ENCODE measurements around the gene IDH3A.

IDH3A gene

GRCh38 chr15:78110916-78111475 is 38.2 kb upstream of the IDH3A start:
- H3K9me3 Mint-ChIP-seq: no peaks in the 10 kb centered on the region
- no peak for DNase-seq
- H3K27me3 Mint-ChIP-seq: no peaks in the 10 kb centered on the region
- peaks cover 16% of the 10 kb centered on the region for H3K4me1 Mint-ChIP-seq (ENCODE audit: low read depth)
- H3K4me3 Mint-ChIP-seq: no peak overlapping the region
- H3K27ac Mint-ChIP-seq: no peak overlapping the region
- H3K36me3 Mint-ChIP-seq (ENCODE audit: low read depth): no peaks in the 10 kb centered on the region

GRCh38 chr15:78111788-78112187 is 37.4 kb upstream of the IDH3A start:
- Mint-ChIP-seq H3K4me1 (ENCODE audit: low read depth) (peaks cover 9% of the 10 kb centered on the region), H3K9me3 (no peaks in the 10 kb centered on the region), H3K27me3 (no peaks in the 10 kb centered on the region)

DNA sequence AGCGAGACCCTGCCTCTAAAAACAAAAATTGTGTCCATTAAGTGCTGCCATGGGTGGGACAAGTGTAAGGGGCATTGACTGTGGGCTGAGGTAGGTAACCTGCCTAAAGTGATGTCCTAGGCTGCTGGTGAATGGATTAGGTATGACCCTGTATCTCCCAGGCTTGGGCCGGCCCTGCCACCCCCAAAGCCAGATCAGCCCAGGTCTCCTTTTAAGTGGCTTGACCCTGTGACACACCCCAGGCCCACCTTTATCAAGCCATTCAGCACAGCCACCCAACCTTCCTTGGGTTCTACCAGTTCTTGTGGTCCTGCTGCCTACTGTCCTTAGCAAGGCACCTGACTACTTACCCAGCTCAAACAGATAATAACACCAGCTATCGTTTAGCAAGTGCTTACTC is 36.6 kb upstream of the IDH3A start:
- no peak for DNase-seq
- H3K4me3 Mint-ChIP-seq: no peak overlapping the region
- no peaks in the 10 kb centered on the region for H3K36me3 Mint-ChIP-seq (ENCODE audit: low read depth)
- no peak overlapping the region for H3K27ac Mint-ChIP-seq
- H3K9me3 Mint-ChIP-seq: no peaks in the 10 kb centered on the region
- no peaks in the 10 kb centered on the region for H3K27me3 Mint-ChIP-seq
- peaks cover 8% of the 10 kb centered on the region for H3K4me1 Mint-ChIP-seq (ENCODE audit: low read depth)

More at GRCh38 chr15:78111788-78112187, 37.4 kb upstream of the IDH3A start:
- no peak for DNase-seq
- Mint-ChIP-seq H3K36me3 (ENCODE audit: low read depth) (no peaks in the 10 kb centered on the region), H3K27ac (no peak overlapping the region), H3K4me3 (no peak overlapping the region)

DNA sequence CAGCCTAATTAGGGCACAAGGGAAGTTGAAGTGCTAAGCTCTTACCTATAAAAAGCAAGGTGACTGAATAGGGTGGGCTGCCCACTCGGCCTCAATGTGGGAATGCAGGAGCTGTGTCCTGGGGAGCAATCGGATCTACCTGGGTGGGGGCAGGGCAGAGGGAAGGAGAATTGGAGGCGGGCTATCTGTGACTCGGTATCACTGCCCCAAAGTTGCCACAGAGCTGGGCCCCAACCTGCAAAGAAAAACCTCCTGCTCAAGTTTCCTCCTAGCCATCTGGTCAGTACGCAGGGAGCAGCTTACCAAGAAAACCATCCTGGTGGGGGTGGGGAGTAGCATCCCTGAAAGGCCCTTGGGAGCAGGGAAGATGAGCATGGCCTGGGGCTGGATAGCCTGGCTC is 28.6 kb upstream of the IDH3A start:
- H3K4me3 Mint-ChIP-seq: no peak overlapping the region
- no peak for DNase-seq
- no peaks in the 10 kb centered on the region for H3K27me3 Mint-ChIP-seq
- no peaks in the 10 kb centered on the region for H3K36me3 Mint-ChIP-seq (ENCODE audit: low read depth)
- H3K4me1 Mint-ChIP-seq (ENCODE audit: low read depth): no peaks in the 10 kb centered on the region
- H3K9me3 Mint-ChIP-seq: no peaks in the 10 kb centered on the region
- H3K27ac Mint-ChIP-seq: no peak overlapping the region

GRCh38 chr15:78125267-78125666 is 23.9 kb upstream of the IDH3A start:
- H3K27me3 Mint-ChIP-seq: no peaks in the 10 kb centered on the region

DNA sequence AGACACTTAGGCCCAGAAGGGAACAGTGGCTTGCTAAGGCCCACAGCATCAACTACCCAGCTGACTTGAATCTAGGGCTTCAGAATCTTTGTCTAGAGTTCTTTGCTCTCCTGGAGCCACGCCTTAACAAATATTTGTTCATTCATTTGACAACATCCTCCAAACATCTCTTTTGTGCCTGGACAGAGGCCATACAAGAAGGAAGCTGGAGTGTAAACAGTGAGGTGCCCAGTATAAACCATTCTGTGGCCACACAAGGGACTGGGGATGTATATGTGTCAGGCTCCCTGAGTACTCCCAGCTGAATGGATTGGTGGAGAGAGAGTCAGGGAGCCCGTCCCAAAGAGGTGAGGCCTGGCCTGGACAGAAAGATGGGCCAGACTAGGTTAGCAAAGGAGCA is 21.3 kb upstream of the IDH3A start:
- no peaks in the 10 kb centered on the region for H3K9me3 Mint-ChIP-seq
- DNase-seq: no peak
- H3K27me3 Mint-ChIP-seq: no peaks in the 10 kb centered on the region
- H3K36me3 Mint-ChIP-seq (ENCODE audit: low read depth): peaks cover 5% of the 10 kb centered on the region
- H3K4me1 Mint-ChIP-seq (ENCODE audit: low read depth): peaks cover 20% of the 10 kb centered on the region
- H3K4me3 Mint-ChIP-seq: no peak overlapping the region
- H3K27ac Mint-ChIP-seq: peak overlapping the region; percentile 58

More at GRCh38 chr15:78125267-78125666, 23.9 kb upstream of the IDH3A start:
- Mint-ChIP-seq H3K36me3 (ENCODE audit: low read depth) (no peaks in the 10 kb centered on the region), H3K4me3 (no peak overlapping the region), H3K9me3 (no peaks in the 10 kb centered on the region), H3K4me1 (ENCODE audit: low read depth) (peaks cover 6% of the 10 kb centered on the region), H3K27ac (no peak overlapping the region)
- no peak for DNase-seq

DNA sequence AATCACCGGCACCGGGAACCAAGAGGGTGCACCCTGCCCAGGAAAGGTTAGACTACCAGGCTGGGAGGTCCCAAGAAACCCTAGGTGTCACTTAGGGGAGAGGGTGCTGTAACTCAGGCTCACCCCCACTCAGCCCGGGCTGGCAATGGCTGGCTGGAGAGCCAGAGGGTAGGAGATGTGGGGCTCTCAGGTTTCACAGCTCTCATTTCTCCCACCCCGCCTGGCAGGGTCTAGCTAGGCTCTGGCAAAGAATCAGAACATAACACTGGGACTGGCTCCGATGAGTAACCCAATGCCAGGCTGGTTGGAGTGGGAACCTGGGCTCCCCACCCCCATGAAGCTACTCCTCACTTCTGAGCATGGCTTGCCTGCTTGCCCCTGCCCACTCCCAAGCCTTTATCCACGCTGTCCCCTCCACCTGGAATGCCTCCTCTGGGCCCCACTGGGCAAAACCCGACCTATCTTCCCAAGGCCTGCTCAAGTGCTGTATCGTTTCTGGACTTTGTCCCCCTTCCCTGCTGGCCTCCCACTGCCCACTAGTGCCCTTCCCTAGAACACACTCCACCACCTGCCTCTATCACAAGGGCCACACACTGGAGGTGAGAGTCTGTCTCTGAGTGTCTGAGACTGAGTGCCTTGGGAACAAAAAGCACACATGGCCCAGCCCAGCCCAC is 19.9 kb upstream of the IDH3A start:
- Mint-ChIP-seq H3K4me3 (no peak overlapping the region), H3K9me3 (no peaks in the 10 kb centered on the region), H3K27me3 (no peaks in the 10 kb centered on the region), H3K36me3 (ENCODE audit: low read depth) (peaks cover 5% of the 10 kb centered on the region), H3K27ac (no peak overlapping the region), H3K4me1 (ENCODE audit: low read depth) (peaks cover 25% of the 10 kb centered on the region)
- no peak for DNase-seq

GRCh38 chr15:78129751-78130287 is 19.3 kb upstream of the IDH3A start:
- peak overlapping the region; percentile 51 for H3K27ac Mint-ChIP-seq
- H3K27me3 Mint-ChIP-seq: no peaks in the 10 kb centered on the region
- H3K36me3 Mint-ChIP-seq (ENCODE audit: low read depth): peaks cover 5% of the 10 kb centered on the region
- no peaks in the 10 kb centered on the region for H3K9me3 Mint-ChIP-seq
- H3K4me3 Mint-ChIP-seq: peak overlapping the region; percentile 74
- peaks cover 25% of the 10 kb centered on the region for H3K4me1 Mint-ChIP-seq (ENCODE audit: low read depth)
- no peak for DNase-seq

GRCh38 chr15:78130466-78131294 is 18.5 kb upstream of the IDH3A start:
- H3K27ac Mint-ChIP-seq: peak overlapping the region; percentile 71
- peaks cover 5% of the 10 kb centered on the region for H3K36me3 Mint-ChIP-seq (ENCODE audit: low read depth)
- H3K9me3 Mint-ChIP-seq: no peaks in the 10 kb centered on the region
- no peak for DNase-seq
- H3K27me3 Mint-ChIP-seq: no peaks in the 10 kb centered on the region
- H3K4me3 Mint-ChIP-seq: peak overlapping the region; percentile 74
- H3K4me1 Mint-ChIP-seq (ENCODE audit: low read depth): peaks cover 25% of the 10 kb centered on the region

DNA sequence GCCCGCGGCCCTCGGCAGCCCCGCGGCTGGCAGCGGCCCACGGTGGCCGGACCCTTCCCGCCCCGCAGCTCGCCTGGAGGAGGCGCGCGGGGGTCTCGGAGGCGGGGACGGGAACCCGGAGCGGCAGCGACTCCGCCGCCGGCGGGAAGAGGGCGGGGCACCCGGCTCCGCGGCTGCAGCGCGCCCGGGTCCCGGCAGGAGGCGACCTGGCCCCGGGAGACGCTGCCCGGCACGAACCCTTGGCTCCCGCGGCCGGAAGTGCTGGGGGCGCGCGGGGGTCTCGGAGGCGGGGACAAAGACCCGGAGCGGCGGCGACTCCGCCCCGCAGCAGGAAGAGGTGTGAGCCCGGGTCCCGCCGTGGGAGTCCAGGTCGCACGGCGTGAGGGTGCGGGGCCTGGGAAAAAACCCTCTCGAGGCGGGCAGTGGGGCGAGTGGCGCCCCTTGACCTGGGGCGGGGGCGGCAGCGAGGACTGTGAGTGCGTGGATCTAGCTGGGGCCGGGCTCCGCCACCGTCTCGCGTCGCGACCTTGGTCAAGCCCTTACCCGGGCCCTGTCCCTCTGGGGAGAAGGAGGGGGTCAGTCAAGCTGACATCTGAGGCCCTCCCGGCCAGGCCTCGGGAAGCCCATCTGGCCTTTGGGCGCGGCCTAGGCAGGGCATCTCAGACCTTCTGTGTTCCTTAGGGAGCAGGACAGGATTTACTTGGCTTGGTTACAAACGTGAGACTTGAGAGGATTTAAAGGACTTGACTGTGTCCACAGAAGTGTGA is 17.7 kb upstream of the IDH3A start, which contains the start of gene CIB2:
TSS of gene CIB2 (minus strand) at position 151 of the 767 bp plus-strand sequence. CDS start 230 bp downstream, outside the sequence.
- H3K27me3 Mint-ChIP-seq: no peaks in the 10 kb centered on the region

DNA sequence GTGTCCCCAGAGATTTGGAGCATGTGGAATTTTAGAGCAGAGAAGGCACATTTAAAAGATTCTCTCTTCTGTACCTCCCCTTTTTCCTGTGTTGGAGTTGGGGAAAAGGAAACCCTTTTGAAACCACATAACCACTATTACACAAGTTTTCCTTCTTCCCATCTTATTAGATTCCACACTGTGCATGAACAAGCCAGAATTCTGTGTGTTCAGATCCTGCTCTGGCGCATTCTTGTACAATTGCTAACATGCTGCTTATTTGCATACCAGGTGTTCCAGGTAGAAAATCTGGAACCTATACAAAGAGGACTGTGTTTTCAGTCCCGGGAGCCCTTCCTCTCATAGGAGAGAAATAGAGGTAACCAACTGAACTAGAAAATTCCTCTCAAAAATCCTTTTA is 15.4 kb upstream of the IDH3A start:
- H3K36me3 Mint-ChIP-seq (ENCODE audit: low read depth): peaks cover 5% of the 10 kb centered on the region
- H3K27me3 Mint-ChIP-seq: no peaks in the 10 kb centered on the region
- no peak overlapping the region for H3K4me3 Mint-ChIP-seq
- H3K27ac Mint-ChIP-seq: peak overlapping the region; percentile 40
- DNase-seq: no peak
- H3K9me3 Mint-ChIP-seq: no peaks in the 10 kb centered on the region
- H3K4me1 Mint-ChIP-seq (ENCODE audit: low read depth): peaks cover 23% of the 10 kb centered on the region

More for the DNA sequence above, 17.7 kb upstream of the IDH3A start, which contains the start of gene CIB2:
- peak; percentile 85 for DNase-seq
- peak within 1 kb of the TSS; percentile 88 for H3K27ac Mint-ChIP-seq
- H3K4me1 Mint-ChIP-seq (ENCODE audit: low read depth): peaks cover 25% of the 10 kb centered on the region
- peak within 1 kb of the TSS; percentile 82 for H3K4me3 Mint-ChIP-seq
- peaks cover 5% of the 10 kb centered on the region for H3K36me3 Mint-ChIP-seq (ENCODE audit: low read depth)
- no peaks in the 10 kb centered on the region for H3K9me3 Mint-ChIP-seq

GRCh38 chr15:78139578-78139977 is 9.6 kb upstream of the IDH3A start:
- no peaks in the 10 kb centered on the region for H3K27me3 Mint-ChIP-seq
- H3K9me3 Mint-ChIP-seq: no peaks in the 10 kb centered on the region
- H3K27ac Mint-ChIP-seq: no peak overlapping the region
- no peaks in the 10 kb centered on the region for H3K36me3 Mint-ChIP-seq (ENCODE audit: low read depth)
- no peaks in the 10 kb centered on the region for H3K4me1 Mint-ChIP-seq (ENCODE audit: low read depth)
- no peak for DNase-seq
- H3K4me3 Mint-ChIP-seq: no peak overlapping the region

- Mint-ChIP-seq H3K4me3 (no peak overlapping the region), H3K27ac (no peak overlapping the region), H3K4me1 (ENCODE audit: low read depth) (no peaks in the 10 kb centered on the region), H3K9me3 (no peaks in the 10 kb centered on the region), H3K27me3 (no peaks in the 10 kb centered on the region), H3K36me3 (ENCODE audit: low read depth) (no peaks in the 10 kb centered on the region)
- DNase-seq: no peak
These were observed 8.9 kb upstream of the IDH3A start for GRCh38 chr15:78140292-78140691.

GRCh38 chr15:78142332-78142731 is 6.8 kb upstream of the IDH3A start:
- H3K27ac Mint-ChIP-seq: no peak overlapping the region
- H3K9me3 Mint-ChIP-seq: no peaks in the 10 kb centered on the region
- H3K4me3 Mint-ChIP-seq: no peak overlapping the region
- no peaks in the 10 kb centered on the region for H3K27me3 Mint-ChIP-seq
- no peaks in the 10 kb centered on the region for H3K36me3 Mint-ChIP-seq (ENCODE audit: low read depth)
- no peak for DNase-seq
- peaks cover 6% of the 10 kb centered on the region for H3K4me1 Mint-ChIP-seq (ENCODE audit: low read depth)

Data from activated T-cell treated with anti-CD3 and anti-CD28 coated beads, Interleukin-2, amount 50 U/mL, for 24 hours (primary cell).